Measurements from ENCODE around the gene PREP.

The PREP gene

GRCh38 chr6:105397987-105398386, 4.9 kb downstream of the PREP start:
- no peak for DNase-seq (ENCODE audit: low read depth, low spot score)

DNA sequence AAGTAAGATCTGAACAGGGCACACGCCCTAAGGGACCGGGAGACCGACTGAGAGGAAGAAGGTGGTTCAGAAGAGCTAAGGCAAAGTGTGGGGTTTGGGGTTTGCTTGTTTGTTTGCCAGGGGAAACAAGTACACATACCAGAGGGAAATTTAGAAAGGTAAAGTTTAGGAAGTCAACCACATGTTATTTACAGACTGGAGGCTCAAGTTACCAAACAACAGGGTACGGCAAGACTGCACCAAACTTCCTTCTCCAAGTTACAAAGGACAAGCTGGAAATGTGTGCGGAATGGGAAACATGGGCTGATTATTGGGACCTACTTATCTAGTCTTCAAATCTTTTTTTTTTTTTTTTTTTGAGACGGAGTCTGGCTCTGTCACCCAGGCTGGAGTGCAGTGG, 11.2 kb downstream of the PREP start:
- no peak for DNase-seq (ENCODE audit: low read depth, low spot score)

GRCh38 chr6:105389543-105389942, 13.3 kb downstream of the PREP start:
- DNase-seq (ENCODE audit: low read depth, low spot score): no peak

GRCh38 chr6:105388392-105388791, 14.5 kb downstream of the PREP start:
- no peak for DNase-seq (ENCODE audit: low read depth, low spot score)

- DNase-seq (ENCODE audit: low read depth, low spot score): no peak
Measured at GRCh38 chr6:105384004-105384403, 18.9 kb downstream of the PREP start.

DNA sequence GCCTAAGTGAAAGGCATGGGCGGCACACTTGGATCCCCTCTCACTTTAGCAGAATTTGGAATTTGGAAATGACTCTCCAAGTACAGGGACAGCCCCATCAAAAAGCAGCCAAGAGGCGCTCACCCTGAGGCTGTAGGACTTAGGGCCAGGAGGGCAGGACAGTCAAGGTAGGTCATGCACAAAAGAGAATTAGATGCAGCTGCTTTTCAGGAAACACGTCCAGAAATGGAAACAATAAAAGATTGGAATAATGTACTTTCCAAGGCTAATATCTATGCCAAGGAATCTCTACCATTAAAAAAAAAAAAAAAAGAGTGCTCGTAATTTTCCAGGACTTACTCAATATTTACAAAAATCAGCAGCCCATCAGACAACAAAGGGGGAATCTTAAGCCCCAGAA, 19.9 kb downstream of the PREP start:
- DNase-seq (ENCODE audit: low read depth, low spot score): no peak

- no peak for DNase-seq (ENCODE audit: low read depth, low spot score)
Measured at GRCh38 chr6:105382496-105382895, 20.4 kb downstream of the PREP start.

DNA sequence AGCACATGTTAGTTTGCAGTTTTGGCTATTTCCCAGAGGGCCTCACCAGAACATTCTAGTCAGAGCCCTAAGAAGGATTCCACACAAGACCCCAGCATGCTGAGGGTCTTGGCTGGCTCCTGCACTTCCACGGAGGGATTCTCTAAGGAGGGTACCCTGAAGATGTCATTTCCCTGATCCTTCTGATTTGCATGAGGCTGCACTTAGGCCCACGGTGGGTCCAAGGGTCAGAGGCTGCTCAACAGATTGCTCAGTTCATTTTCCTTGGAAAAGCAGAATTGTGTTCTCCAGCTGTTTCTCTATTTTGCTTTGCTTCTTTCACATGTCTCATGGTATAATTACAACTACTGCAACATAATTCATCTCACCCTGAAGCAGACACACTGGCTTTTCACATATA, 22.2 kb downstream of the PREP start:
- no peak for DNase-seq (ENCODE audit: low read depth, low spot score)

- DNase-seq (ENCODE audit: low read depth, low spot score): no peak
Measured at GRCh38 chr6:105375797-105376196, 27.1 kb downstream of the PREP start.

- no peak for DNase-seq (ENCODE audit: low read depth, low spot score)
Measured at GRCh38 chr6:105374010-105374420, 28.9 kb downstream of the PREP start.

- DNase-seq (ENCODE audit: low read depth, low spot score): no peak
Measured at GRCh38 chr6:105373481-105373880, 29.4 kb downstream of the PREP start.

DNA sequence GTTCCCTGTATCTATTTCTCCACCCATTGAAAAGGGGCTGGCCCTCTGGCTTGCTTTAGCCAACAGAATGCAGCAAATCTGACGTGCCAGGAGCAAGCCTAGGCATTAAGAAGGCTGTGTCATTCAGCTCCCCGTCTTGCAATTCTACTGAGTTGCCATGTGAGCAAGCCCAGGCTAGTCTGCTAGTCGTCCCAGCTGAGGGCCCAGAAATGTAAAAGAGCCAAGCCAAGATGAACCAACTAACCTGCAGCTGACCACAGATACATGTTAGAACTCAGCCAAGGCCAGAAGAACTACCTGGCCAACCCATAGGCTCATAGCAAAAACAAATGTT, 30.1 kb downstream of the PREP start:
- DNase-seq (ENCODE audit: low read depth, low spot score): no peak

DNA sequence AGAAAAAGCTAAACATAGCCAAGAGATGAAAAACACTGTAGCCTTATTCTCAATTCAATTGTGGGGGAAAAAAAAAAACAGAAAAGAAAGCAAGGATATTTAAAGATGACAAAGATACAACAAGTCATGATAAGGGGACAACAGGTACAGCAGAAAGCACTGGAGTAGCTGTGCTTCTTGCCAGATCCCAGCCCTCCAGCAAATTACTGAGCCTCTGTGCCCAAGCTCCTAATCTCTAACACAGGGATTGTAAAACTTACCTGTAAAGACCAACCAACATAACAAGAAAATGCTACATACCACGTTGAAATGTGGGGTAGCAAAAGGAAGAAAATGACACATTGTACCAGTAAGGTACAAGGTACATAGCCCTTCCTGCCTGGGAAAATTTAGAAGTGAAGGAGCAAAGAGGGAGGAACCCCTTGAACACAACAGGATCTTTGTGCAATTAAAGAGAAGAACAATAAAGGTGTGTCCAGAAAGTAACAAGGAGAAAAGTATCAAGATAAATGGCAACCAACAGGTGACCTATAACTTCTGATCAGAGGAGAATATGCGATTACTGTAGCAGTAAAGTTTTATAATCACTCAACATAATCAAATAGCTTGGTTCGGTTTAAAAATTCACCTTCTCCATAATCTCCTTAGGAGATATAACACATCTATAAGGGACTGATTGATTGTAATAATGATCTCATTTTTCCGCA, 30.6 kb downstream of the PREP start:
- no peak for DNase-seq (ENCODE audit: low read depth, low spot score)

DNA sequence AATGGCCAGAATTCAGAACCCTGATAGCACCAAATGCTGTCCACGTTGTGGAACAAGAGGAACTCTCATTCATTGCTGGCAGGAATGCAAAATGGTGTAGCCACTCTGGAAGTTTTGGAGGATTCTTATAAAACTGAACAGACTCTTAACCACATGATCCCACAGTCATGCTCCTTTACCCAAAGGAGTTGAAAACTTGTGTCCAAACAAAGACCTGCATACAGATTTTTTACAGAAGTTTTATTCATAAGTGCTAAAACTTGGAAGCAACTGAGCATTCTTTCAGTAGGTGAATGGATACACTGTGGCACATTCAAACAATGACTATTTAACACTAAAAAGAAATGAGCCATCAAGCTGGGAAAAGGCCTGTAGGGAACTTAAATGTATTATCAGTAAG, 32.5 kb downstream of the PREP start:
- no peak for DNase-seq (ENCODE audit: low read depth, low spot score)

DNA sequence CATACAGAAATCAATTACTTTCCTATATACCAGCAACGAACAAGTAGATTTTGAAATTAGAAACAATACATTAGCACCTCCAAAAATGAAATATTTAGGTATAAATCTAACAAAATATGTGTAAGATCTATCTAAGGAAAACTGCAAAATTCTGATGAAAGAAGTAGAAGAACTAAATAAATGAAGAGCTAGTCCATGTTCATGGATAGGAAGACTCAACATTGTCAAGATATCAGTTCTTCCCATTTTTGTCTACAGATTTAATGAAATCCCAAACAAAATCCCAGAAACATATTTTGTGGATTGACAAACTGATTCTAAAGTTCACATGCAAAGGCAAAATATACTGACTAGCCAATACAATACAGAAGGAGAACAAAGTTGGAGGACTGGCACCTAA, 33.7 kb downstream of the PREP start:
- no peak for DNase-seq (ENCODE audit: low read depth, low spot score)

DNA sequence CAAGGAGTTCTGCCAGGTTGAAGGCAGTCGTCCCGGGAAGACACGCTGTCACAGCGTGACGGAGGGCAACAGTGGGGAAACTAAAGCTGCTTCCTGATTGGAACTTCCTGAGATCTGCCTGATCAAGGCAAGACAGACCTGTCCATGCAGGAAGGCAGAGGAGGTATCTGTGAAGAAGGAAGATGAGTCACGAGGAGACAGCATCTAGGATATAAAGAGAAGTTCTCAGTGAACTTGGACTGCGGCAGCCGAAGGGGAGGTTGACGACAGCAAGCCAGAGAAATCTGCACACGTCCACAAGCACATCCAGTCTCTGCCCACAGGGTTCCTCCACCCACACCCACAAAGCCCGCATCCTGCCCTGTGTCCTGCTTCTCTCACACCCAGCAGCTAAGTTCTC, 38.6 kb downstream of the PREP start:
- no peak for DNase-seq (ENCODE audit: low read depth, low spot score)

- no peak for DNase-seq (ENCODE audit: low read depth, low spot score)
Measured at GRCh38 chr6:105363100-105363754, 39.7 kb downstream of the PREP start.

DNA sequence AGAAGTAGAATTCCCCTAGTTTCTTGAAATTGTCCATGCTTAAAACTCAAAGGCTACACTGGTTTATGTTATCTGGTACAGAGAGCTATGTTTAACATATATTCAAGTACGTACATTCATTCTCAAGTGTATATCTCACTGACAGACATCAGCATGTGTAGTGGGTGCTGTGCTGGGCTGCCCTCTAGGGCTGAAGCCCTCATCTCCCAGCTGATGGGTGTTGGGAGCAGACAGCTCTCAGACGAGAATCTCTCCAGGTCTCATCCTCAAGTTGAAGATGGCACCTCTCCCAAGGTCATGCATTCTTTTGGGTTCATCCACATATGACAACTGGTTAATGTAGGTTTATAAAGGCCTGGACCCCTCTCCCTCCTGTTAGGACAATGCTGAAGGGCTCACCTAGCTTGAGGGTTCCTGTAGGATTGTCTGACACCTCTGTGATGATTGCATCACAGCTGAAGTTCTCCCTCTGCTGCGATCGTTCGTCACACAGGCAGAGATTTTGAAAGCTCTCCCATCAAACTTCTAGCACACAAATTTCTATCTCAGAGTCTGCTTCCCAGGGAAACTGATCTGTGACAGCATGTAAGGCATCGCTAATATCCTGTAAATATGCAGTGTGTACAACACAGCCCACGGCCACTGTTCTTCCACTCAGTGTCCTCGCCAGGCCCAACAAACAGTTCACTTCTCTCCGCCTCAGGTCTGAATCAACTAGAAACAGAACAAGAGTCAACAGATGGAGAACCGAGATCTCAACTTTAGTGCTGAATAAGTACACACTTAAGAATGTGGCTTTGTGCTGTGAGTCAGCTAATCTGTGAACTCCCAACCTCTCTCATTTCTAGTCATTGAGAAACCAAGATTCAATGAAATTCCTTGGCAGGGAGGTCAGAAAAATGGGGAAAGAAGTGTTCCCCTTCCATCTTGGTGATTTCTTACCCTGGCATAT, 43.2 kb downstream of the PREP start:
- no peak for DNase-seq (ENCODE audit: low read depth, low spot score)

GRCh38 chr6:105357165-105357564, 45.7 kb downstream of the PREP start:
- no peak for DNase-seq (ENCODE audit: low read depth, low spot score)

- DNase-seq (ENCODE audit: low read depth, low spot score): no peak
Measured at GRCh38 chr6:105352037-105352617, 50.8 kb downstream of the PREP start.

GRCh38 chr6:105348897-105349296, 54.0 kb downstream of the PREP start:
- no peak for DNase-seq (ENCODE audit: low read depth, low spot score)

DNA sequence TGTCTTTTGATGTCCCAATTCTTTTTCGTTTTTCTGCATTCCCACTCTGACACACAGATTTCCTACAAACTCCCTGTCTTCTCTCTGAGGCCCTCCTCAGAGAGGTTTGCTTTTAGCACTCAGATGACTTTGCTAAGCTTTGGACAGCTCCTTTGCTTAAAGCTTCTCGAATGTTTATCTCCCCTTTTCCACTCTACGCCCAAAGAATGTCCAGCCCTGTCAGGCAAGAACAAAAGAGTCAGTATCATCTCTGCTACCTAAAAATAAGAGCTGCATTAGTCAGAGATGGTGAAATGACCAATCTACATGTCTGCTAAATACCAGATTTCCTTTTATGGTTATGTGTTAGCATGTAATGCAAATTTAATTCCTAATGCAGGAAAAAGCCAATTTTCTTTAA, 56.8 kb downstream of the PREP start:
- DNase-seq (ENCODE audit: low read depth, low spot score): no peak

Data from activated CD4-positive, CD25-positive, alpha-beta regulatory T cell treated with anti-CD3 and anti-CD28 coated beads, Interleukin-2, amount 50 U/mL, for 16 hours (primary cell).